COR-L47 (cell line): ENCODE results near the gene MAML2.
"Not testable (repeated sequence)": the region's sequence is repeated elsewhere in the genome, so short reads cannot be mapped to it uniquely, and the experiment has no call there.

Source experiments
- DNase-seq: peaks from one replicate; lab custom pipeline; 2025; lab: John Stamatoyannopoulos, UW

The MAML2 gene

GRCh38 chr11:96268527-96268926 is 74.5 kb downstream of the MAML2 start:
- not testable (repeated sequence) for DNase-seq

GRCh38 chr11:96267496-96268032 is 75.4 kb downstream of the MAML2 start:
- DNase-seq, result no peak

- no peak for DNase-seq
Measured at GRCh38 chr11:96267001-96267495, 75.9 kb downstream of the MAML2 start.

GRCh38 chr11:96265972-96266371 is 77.0 kb downstream of the MAML2 start:
- no peak for DNase-seq

- DNase-seq, result no peak
Measured at GRCh38 chr11:96265220-96265737, 77.7 kb downstream of the MAML2 start.

- DNase-seq, result no peak
Measured at GRCh38 chr11:96264364-96264763, 78.6 kb downstream of the MAML2 start.

GRCh38 chr11:96263238-96263763 is 79.7 kb downstream of the MAML2 start:
- no peak for DNase-seq

- no peak for DNase-seq
Measured at GRCh38 chr11:96260532-96260931, 82.5 kb downstream of the MAML2 start.

GRCh38 chr11:96260067-96260511 is 82.9 kb downstream of the MAML2 start:
- no peak for DNase-seq

- no peak for DNase-seq
Measured at GRCh38 chr11:96259134-96259830, 83.7 kb downstream of the MAML2 start.

- no peak for DNase-seq
Measured at GRCh38 chr11:96257972-96258934, 84.7 kb downstream of the MAML2 start.

- no peak for DNase-seq
Measured at GRCh38 chr11:96257036-96257435, 86.0 kb downstream of the MAML2 start.

- no peak for DNase-seq
Measured at GRCh38 chr11:96256215-96257011, 86.6 kb downstream of the MAML2 start.

GRCh38 chr11:96254854-96255253 is 88.1 kb downstream of the MAML2 start:
- DNase-seq, result no peak

GRCh38 chr11:96254087-96254486 is 88.9 kb downstream of the MAML2 start:
- no peak for DNase-seq

- peak; percentile 16 for DNase-seq
Measured at GRCh38 chr11:96246718-96247552, 96.1 kb downstream of the MAML2 start.

- peak; percentile 87 for DNase-seq
Measured at GRCh38 chr11:96242971-96243647, 99.9 kb downstream of the MAML2 start.

- no peak for DNase-seq
Measured at GRCh38 chr11:96242191-96242847, 100.7 kb downstream of the MAML2 start.

- no peak for DNase-seq
Measured at GRCh38 chr11:96241331-96241841, 101.6 kb downstream of the MAML2 start.
